ENCODE data around the gene TBCK. TPM values are rescaled to one million over a fixed set of nuclear protein-coding genes. Genes with fewer than 3 reads are reported as not detected.

TBCK gene
- total and polyA plus RNA-seq, 2 donors (not counting 3 experiments of a cell fraction or from before 2014, with no cell fraction given), result 18.2 to 38.6 TPM

DNA sequence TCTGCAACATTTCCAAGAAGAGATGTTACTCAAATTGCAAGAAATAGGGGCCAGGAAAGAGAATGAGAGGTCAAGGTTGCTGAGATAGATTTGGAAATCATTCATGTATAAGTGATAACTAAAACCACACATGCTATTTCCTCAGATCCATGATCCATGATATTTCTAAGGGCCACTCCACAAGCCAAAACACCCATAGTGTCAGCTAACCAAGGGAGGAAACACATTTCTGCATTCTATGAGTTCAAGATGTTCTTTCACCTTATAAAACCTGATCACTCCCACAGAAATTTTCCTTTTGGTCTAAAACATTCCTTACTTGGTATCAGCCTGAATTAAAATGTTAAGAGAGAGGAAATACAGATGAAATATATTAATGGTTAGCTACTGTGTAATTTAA, 47.2 kb downstream of the TBCK start:
- Histone ChIP-seq H4K20me1 (replicated peaks; ENCODE audit: control insufficient read depth, extremely low read depth, insufficient read depth, low read length) (no peaks in the 10 kb centered on the region), H3K9ac (replicated peaks; ENCODE audit: extremely low read depth, insufficient read depth, low read length) (no peak overlapping the region), H2AFZ (ENCODE audit: low read depth, low read length) (no peak overlapping the region), H3K79me2 (ENCODE audit: control insufficient read depth, insufficient read depth, low read length) (no peaks in the 10 kb centered on the region), H3K4me2 (ENCODE audit: insufficient read depth, low read length) (no peak overlapping the region), H3K4me1 (ENCODE audit: control insufficient read depth, extremely low read depth, insufficient read depth, low read length) (peaks cover 12% of the 10 kb centered on the region), H3K9me3 (replicated peaks; ENCODE audit: control insufficient read depth, insufficient read depth, low read length) (no peaks in the 10 kb centered on the region), H3K9me1 (replicated peaks; ENCODE audit: control insufficient read depth, extremely low read depth, insufficient read depth, low read length) (no peaks in the 10 kb centered on the region), H3K27ac (ENCODE audit: insufficient read depth, low read depth, low read length) (no peak overlapping the region), H3K4me3 (replicated peaks in 1 of 3; ENCODE audit: insufficient read depth in 1 of 3, low read depth in 1 of 3, low read length in 3 of 3) (no peak overlapping the region), H3K36me3 (ENCODE audit: control insufficient read depth in 2 of 2, extremely low read depth in 1 of 2, insufficient read depth in 2 of 2, low read length in 2 of 2) (no peaks in the 10 kb centered on the region), H3K27me3 (ENCODE audit: control insufficient read depth in 2 of 2, insufficient read depth in 2 of 2, low read length in 2 of 2) (no peaks in the 10 kb centered on the region)
- ChIA-PET POLR2A (interaction anchor here (1.2 kb wide), 1 partner anchor 47 kb away, joined by 3 read pairs; the partner anchor contains the start of gene TBCK), CTCF (interaction anchor here (0.8 to 1.5 kb wide), 5 partner anchors 60 to 630 kb away, joined by 3 to 6 read pairs (median 4); no protein-coding TSS in a partner anchor)
- FAIRE-seq (no peak), DNase-seq (ENCODE audit: low read depth, low spot score) (no peak)
- intact Hi-C loops (cut with micrococcal nuclease), result loop anchor here (10.0 kb wide), 1 partner anchor 766 kb away; the partner anchor contains the start of gene DKK2
- TF ChIP-seq EZH2 (IDR thresholded peaks at IDR 0.05; ENCODE audit: borderline replicate concordance, low read depth, low read length, severe bottlenecking) (no peak), POLR2A (IDR thresholded peaks at IDR 0.05; ENCODE audit: low read depth, low read length) (no peak), CTCF (IDR thresholded peaks at IDR 0.05; ENCODE audit: extremely low read depth in 1 of 2, insufficient read depth in 1 of 2, low read depth in 1 of 2, low read length in 2 of 2) (no peak), GATA2 (IDR thresholded peaks at IDR 0.05; ENCODE audit: insufficient read depth, insufficient read length, low read depth, low read length) (no peak), MAX (IDR thresholded peaks at IDR 0.05; ENCODE audit: insufficient read depth, insufficient read length) (no peak)
- dilution Hi-C loops (cut with MboI; ENCODE audit: extremely low pct_ligation_motif_present, low sequenced_read_pairs), result no loop called here
- no TSS peak for BruUV-seq (replicated peaks)
